T-helper 1 cell (primary cell): Measurements from ENCODE around the gene CDH23.

Source experiments
- DNase-seq, 5 donors: peaks; one replicate each; pipeline ENCODE4 v3.0.0-alpha.2; 2012 to 2020

The CDH23 gene

DNA sequence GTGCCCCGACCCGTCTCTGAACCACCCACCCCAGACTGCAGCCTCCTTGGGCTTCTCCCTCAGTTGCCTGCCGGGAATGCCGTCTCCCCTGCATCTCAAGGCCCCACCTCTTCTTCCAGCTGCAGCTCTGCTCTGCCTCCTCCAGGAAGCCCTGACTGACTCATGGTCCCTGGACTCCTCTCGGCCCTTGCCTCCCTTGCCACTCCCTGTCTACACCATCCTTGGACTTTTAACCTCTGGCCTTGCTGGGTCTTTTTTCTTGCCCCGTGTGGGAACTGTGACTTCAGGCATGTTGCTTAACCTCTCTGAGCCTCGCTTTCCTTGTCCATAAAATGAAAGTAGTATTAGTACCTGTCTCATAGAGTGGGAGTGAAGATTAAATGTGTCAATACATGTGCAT, 266.6 kb downstream of the CDH23 start:
- DNase-seq, result no peak

DNA sequence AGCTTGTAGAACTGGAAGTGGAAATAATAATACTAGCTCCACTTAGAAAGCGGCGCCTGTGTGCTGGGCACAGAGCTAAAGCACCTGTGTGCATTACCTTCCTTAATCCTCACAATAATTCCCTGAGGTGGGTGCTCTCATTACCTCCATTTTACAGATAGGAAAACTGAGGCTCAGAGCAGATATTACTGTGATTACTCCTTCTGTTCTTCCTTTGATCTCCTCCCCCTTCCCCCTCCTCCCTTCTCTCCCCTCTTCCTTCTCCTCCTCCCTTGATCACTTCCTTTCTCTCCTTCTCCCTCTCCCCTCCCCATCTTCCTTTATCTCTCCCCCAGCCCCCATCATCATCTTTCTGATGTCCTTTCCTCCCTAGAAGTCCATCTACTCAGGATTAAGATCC, 267.9 kb downstream of the CDH23 start:
- no peak for DNase-seq

DNA sequence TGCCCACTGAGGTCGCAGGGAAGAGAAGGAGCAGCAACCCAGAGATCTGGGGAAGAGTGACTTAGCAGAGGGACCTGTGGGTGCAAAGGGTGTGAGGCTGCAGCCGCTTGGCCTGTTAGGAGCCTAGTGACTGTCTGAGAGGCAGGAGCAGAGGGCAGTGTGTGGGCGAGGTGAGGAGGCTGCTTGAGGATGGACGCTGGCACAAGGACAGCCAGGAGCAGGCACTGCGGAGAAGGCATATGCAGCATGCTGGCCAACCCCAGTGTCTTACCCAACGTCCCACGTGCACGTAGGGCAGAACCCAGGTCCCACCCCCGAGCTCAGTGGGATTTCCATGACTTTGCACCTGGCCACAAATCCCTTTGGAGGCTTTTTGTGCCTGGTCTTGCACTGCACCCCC, 268.7 kb downstream of the CDH23 start:
- no peak for DNase-seq

DNA sequence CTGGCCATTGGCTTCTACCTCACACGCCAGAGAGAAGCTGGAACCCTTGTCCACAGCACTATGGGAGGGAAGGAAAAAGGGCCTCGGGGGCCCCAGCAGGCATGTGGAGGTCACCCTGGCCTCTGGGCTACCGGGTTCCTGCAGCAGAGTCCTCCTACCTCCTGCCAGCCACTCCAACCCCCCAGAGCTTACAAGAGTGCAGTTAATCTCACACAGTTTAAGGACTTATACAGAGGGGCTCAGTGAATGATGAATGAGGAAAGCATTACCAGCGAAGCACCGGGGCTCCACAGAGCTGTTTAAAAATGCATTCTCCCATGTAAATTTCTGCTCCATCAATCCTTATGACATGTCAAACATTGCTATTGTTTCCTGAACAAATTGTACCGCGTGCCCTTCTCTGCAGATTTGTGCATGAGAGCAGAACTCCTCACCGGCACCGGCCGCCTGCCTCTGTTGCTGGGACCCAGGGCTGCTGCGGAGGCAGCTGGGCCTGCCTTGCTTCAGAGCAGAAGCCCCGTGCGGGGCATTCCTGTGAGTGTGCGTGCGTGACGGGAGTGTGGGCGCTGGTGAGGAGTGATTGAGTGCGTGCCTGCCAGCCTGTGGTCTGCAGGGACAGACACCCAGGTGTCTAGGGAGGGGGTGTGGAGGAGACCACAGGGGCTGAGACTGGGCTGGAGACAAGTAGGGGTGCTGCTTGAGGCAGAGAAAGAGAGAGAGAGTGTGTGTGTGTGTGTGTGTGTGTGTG, 270.1 kb downstream of the CDH23 start:
- no peak for DNase-seq

DNA sequence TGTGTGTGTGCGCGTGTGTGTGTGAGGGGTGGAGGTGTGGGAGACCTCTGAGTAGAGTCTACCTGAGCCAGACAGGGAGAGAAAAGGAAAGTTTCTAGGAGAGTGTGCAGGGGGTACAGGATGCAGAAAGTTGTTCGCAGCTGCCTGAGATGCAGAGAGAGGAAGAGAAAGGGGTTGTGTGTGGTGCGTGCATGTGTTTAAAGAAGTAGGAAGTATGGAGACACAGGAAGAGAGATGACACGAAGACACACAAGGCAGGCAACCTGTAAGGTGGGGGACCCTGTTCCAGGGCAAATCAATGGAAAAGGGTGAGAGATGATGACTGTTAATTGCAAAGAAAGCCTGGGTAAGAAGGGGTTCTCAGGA, 270.6 kb downstream of the CDH23 start:
- DNase-seq, result no peak

DNA sequence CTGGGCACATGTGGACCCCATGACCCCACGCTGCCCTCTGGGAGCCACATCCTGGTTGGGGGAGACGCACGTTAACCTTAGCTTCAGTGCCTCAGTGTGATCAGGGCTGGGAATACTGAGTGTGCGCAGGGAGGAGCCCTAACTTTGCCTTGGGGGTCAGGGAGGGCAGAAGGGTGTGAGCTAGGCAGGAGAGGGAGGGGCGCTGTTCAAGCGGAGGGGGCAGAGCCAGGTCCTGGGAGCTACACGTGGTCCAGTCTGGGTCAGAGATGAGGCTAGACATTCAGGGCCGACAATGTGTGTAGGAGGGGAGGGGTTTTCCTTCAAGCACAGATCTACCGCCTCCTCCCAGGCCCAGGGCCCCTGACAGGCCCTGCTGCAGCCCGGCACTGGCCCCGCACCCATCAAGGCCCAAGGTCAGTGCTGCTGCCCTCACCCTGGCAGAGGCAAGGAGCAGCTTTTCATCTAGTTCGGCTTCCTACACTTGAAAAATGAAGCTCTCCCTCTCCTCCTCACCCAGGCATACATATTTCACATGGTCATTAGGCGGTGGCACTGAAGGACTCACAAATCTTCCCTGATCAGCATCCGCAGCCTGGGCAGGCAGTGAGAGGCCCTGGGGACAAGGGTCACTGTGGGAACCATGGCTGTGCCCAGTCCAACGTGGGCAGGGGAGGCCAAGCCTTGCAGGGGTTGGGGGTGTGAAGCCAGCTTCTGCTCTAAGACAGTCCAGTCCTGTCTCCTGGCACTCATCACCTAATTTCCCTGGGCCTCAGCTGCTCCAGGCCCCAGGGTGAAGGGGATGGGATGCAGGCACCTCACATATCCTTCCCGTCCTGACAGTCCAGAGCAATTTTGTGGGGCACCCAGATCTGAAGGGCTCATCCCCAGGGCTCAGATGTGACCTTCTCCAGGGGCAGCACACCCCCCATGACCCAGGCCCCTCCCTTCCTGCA, 275.6 kb downstream of the CDH23 start:
- DNase-seq, result no peak

DNA sequence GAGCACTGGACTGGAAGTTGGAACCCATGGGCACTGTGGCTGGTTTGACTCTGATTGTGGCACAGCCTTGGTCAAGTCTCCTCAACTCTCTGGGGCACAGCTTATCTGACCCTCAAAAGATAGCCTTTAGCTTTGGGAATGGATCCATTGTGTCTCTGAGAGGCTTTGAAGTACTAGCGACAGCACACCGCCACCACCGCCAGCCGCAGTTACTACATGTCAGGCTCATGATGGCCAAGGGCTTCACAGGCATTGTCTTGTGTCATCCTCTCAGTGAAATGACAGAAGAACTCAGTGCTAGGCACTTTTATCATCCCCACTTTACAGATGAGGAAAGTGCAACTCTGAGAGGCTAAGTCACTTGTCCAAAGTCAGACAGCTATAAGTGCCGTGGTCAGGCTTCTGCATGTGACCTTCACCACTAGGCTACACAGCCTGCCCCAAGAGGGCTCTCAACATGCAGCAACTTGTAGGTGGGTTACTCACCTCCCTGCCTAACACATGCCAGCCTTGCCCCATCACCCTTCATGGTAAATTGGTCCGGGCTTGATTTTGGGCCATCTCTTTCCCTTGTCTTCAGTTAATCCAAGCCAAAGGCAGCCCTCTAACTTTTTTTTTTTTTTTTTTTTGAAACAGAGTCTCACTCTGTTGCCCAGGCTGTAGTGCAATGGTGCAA, 278.7 kb downstream of the CDH23 start:
- DNase-seq, result no peak

DNA sequence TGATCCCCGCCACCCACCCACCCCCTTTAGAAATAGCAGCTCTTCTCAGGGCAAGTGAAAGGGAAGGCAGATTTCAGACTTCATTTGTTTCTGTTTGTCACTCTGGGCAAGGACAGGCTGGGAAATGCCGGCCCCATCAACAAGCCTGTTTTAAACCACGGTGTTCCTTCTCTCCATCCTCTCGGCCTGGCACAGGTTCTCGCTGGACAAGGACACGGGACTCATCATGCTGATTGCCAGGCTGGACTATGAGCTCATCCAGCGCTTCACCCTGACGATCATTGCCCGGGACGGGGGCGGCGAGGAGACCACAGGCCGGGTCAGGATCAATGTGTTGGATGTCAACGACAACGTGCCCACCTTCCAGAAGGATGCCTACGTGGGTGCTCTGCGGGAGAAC, 280.5 kb downstream of the CDH23 start:
- no peak for DNase-seq

DNA sequence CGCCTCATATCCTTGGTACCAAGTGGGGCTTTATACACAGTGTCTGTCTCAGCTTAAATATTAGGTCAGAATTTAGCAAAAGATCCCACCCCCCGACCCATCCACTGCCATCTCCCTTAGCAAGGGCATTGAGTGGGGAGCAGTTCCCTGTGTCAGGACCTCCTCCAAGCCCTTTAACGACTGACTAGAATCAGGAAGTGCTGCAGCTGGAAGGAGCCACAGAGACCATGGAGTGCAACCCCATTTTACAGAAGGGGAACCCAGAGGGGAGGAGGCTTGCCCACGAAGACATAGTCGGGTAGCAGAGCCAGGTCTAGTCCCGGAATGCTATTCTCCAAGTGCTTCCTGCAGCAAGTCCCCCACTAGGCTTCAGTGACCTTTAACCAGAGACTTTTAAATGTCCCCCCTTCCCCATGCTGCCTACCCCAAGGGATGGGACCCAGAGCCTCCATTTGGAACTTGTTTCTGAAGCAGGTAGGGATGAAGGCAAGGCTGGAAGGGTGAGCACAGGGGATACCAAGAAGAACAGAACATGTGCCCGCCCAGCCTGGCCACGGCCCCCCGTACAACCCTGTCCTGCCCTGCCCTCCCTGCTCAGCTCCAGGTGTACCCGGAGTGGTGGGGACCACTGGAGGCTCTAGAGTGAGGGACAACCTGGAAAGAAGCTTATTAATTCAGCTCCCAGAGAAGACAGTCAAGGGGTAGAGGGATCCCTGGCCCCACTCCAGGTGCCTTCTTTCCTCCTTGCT, 281.5 kb downstream of the CDH23 start:
- DNase-seq, result no peak

DNA sequence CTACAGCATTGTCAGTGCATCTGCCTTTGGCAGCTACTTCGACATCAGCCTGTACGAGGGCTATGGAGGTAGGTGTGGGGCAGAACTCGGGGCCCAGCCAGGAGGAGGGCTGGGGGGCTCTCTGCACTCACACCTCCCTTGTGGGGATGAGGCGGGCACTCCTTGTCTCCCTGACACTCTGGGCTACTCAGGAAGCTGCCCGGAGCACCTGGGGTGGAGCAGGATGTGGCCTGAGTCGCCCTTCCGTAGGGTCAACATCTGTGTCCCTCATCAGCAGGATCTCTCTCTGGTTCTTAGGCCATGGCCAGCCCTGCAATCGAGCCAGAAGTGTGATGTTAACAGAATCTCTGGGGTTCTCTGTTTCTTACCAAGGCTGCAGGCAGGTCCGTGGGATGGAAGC, 282.7 kb downstream of the CDH23 start:
- DNase-seq, result no peak

DNA sequence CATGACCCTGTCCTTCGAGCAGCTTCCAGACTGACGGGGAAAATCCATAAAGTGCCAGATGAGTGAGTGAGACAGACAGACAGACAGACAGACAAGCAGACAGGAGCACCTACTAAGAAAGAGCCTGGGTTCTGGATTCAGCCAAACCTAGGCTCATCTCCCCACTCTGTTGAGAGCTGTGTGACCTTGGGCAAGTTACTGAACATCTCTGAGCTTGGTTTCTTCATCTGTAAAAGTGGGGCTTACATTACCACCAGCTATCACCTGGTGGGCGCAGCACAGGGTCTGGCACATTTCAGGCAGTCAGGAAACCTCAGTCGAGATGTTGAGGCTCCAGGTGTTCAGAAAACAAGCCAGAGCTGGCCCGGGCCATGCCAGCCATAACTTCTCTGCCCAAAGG, 285.3 kb downstream of the CDH23 start:
- no peak for DNase-seq

DNA sequence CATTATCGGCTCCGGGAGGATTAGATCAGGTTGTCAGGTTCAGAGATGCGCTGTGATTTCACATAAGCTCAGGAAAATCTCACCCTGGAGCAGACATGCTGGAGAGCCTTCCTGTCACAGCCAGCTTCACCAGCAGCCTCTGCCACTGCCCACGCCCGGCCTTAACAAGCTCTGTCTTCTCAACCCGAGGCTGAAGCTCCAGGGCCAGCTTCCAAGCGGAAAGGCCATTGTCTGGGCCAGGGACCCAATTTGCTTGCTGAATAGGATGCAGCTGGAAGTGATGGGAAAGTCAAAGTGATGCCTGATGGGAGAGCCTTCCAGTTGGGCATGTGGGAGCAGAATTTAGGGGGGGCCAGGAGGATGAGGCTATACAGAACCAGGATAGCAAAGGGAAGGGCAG, 286.6 kb downstream of the CDH23 start:
- no peak for DNase-seq

DNA sequence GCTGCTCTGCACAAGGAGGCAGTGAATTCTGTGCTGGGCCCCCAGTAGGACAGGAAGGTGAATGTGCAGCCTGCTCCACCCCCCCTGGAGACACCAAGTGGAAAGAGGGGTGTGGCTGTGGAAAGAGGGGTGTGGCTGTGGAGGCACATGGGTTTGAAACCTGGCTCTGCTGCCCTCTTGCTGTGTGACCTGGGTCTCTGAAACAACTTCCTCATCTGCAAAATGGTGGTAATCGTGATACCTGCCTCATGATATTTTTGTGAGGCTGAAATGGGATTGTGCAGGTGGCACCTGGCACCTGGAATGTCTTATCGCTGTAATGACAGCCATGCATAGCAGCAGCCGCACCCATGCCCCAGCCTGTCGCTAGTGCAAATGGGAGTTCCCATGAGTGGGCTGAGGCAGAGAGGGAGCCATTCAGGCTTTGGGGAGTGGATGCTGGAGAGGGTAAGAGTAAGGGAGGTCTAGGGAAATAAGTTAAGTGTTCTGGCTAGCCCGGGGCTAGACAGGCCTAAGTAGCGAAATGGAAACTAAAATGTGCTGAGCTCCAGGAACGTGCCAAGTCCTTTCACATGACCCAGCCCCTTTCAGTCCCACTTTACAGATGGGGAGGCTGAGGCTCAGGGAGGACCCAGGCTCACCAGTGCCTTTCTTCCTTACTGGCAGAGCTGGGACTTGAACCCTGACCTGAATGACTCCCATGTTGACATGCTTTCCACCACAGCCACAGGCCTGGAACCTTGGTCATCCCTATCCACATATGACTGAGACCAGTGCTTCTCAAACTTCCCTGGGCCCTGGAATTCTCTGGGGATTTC, 287.8 kb downstream of the CDH23 start:
- peak in 1 of 5 donors; percentile 16 for DNase-seq

DNA sequence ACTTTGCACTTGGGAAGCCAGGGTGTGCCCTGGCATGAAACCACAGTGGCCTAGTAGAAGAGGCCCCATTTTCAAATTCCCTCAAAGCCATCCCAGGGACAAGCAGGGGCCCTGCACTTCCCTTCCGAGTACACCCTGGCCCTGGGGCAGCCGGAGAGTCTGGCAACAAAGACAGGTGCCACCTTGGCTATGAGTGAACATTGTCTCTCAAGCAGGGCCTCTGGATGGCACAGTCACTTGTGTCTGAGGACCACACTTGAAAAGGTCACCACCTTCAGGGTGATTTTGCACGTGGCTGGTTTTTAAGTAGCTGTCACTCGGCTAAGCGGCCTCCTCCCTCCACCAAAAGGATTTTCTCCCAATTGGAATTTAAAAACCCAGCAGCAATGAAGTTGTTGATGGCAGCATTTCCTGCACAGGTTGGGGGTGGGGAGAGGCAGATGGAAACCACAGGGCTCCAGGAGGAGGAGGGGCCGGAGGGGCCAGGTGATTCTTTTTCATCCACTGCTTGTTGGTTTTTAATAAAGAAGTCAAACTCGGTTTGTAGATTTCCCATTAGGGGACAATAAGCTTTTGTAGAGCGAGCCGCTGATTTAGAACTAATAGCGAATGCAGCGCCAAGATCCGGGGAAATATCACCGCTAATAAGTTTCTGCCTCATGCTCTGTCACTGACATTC, 289.0 kb downstream of the CDH23 start:
- no peak for DNase-seq

DNA sequence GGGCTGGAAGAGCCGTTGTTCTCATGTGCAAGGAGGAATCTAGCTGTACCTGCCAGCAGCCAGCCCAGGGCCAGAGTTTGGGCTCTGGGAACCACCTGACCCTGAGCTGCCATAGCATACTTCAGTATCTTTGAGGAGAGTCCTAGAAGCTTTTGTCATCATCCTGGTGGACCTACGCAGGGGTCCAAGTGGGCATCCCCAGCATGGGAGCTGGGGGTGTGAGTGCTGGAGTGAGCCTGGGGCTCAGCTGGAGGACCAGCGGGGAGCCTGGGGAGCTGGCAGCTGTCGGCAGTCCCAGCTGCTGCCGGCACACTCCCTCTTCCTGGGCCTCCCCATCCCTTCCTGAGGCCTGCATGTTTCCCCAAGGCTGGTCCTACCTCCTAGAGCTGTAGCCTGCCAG, 290.4 kb downstream of the CDH23 start:
- no peak for DNase-seq

DNA sequence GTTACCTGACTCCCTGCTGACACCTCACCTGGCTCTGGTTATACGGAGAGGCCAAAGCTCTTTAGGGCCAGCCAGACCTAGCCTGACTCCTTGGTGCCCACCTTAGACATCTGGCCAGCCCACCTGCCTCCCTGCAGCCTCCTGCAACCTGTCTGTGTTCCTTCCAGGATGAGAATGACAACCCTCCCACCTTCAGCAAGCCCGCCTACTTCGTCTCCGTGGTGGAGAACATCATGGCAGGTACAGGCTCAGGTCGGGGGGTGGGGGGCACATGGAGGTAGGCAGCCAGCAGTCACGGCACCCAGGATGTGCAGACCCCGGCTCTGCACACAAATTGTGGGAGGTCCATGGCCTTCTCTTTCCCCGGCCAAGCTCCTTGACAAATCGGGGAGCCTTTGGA, 290.8 kb downstream of the CDH23 start:
- no peak for DNase-seq

DNA sequence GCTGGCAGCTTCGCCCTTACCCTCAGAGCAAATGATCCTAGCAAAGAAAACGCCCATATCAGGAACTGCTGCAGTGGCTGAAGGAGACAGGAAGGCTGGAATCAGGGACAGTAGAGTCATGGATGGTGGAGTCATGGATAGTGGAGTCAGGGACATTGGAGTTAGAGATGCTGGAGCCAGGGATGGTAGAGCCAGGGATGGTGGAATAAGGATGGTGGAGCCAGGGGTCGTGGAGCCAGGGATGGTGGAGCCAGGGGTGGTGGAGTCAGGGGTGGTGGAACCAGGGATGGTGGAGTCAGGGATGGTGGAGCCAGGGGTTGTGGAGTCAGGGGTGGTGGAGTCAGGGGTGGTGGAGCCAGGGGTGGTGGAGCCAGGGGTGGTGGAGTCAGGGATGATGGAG, 291.5 kb downstream of the CDH23 start:
- no peak for DNase-seq

DNA sequence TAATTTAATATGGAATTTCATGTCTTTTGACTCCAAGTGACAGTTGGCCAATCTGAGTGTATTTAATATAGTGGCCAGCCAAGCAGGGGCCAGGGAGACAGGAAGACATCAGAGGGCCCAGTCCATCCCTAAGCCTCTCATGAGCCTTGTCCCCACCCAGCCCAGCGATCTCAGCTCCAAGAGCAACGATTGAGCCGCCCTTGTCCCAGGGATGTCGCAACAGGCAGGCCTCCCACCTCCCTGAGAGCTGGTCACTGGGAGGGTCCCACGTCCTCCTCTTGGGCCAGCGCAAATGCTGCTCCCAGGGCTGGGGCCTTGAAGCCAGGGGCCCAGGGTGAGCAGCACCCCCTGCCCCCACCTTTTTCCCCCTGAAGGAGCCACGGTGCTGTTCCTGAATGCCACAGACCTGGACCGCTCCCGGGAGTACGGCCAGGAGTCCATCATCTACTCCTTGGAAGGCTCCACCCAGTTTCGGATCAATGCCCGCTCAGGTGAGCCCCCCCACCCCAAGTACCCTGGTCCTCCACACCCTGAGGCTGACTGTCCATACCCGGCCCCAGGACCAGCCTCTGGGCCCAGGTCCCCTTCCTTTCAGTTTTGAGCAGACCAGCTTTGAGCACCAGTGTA, 293.5 kb downstream of the CDH23 start:
- no peak for DNase-seq

DNA sequence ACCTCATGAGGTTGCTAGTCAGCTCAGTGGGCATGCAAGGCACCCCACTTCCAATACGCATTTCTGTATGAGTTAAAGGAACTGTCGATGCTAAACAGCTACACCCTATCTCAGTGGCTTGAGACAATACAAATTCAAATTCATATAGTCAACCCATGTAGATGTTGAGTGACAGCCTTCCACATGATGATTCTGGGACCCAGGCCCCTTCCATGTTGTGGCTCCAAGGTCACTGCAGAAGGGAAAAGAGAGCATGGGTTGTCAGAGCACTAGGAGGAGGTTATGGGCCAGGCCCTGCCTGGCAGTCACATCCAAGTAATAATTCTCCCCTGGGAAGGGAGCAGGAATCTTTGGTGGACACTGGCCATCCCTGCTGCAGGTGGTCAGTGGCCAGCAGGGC, 294.7 kb downstream of the CDH23 start:
- no peak for DNase-seq

DNA sequence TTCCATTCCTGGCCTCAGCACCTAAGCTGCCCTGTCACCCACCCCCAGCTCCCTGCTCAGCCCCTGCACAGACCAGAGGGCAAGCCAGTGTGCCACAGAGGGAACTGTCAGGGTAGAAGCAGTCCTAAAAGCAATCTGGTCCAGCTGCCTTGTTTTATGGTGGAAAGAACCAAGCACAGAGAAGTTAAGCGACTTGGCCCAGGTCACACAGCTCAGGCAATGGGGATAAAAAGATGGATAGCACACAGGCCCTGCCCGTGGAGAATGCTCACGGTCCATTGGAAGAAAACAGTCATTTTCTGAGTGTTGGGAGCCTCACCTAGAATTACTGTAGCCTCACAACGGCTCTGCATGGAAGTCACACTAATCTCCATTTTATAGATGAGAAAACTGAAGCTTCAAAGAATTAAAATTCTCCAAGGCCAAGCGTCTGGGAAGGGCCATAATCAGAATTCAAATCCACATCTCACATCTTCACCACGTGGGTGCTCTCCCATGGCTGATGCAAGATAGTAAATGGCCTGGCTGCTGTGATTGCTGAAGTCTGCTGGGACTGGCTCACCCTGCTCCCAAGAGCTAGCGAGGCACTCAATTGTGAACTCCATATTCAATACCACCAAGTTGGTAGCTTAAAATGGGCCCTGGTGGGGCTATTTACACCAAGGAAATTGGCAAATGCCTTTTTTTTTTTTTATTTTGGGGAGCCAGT, 296.0 kb downstream of the CDH23 start:
- no peak for DNase-seq
